PC-9 (cell line): ENCODE data around the gene AUTS2. TPM values are rescaled to one million over a fixed set of nuclear protein-coding genes. Genes with fewer than 3 reads are reported as not detected.

Experiments
- BruUV-seq: library from RNA; stranded (reverse); fragments of 400-500 nt; replicated peaks from 2 replicates; lab custom pipeline; 2021; lab: Mats Ljungman, UMichigan
- CTCF ChIA-PET: fragments of 300-600 bp; sonication (Branson Sonifier 250); formaldehyde crosslinking; loops from one replicate; lab custom pipeline; 2022; ENCODE audit warnings: antibody characterized with exemption; lab: Charles Lee
- POLR2A ChIA-PET: fragments of 300-600 bp; sonication (Branson Sonifier 250); formaldehyde crosslinking; loops from one replicate; lab custom pipeline; 2022; ENCODE audit warnings: antibody characterized with exemption; ENCODE audit not compliant: unreplicated experiment; lab: Charles Lee
- DNase-seq, 2 experiments: peaks; one replicate each; pipeline versions ENCODE4 v3.0.0 to v3.0.0-alpha.2; 2015 to 2022; ENCODE audit warnings: mixed read lengths in 1 of 2
- H2AFZ ChIP-seq: fragments of 200-600 bp; sonication (generic); 2 replicates; pipeline ENCODE4 v1.8.1; 2017; ENCODE audit warnings: antibody characterized with exemption
- H3F3A ChIP-seq: fragments of 200-600 bp; sonication (generic); 2 replicates; pipeline ENCODE4 v1.8.1; 2017; ENCODE audit warnings: antibody characterized with exemption, mild to moderate bottlenecking, low read depth; ENCODE audit not compliant: insufficient read depth
- H3K27ac ChIP-seq: fragments of 200-600 bp; sonication (generic); 2 replicates; pipeline ENCODE4 v1.6.1; 2016; ENCODE audit warnings: mixed run types
- H3K27me3 ChIP-seq: fragments of 200-600 bp; sonication (generic); 2 replicates; pipeline ENCODE4 v1.6.1; 2016; ENCODE audit warnings: low read depth, mixed run types; ENCODE audit not compliant: insufficient read depth
- H3K36me3 ChIP-seq: fragments of 200-600 bp; sonication (generic); 2 replicates; pipeline ENCODE4 v1.6.1; 2016; ENCODE audit warnings: low read depth, mixed run types
- H3K4me1 ChIP-seq: fragments of 200-600 bp; sonication (generic); replicated peaks from 2 replicates; pipeline ENCODE4 v1.6.1; 2016; ENCODE audit warnings: mixed run types; ENCODE audit not compliant: insufficient read depth
- H3K4me2 ChIP-seq: fragments of 200-600 bp; sonication (generic); 2 replicates; pipeline ENCODE4 v1.6.1; 2017; ENCODE audit warnings: mixed run types
- H3K4me3 ChIP-seq: fragments of 200-600 bp; sonication (generic); 2 replicates; pipeline ENCODE4 v1.6.1; 2016; ENCODE audit warnings: mixed run types
- H3K79me2 ChIP-seq: fragments of 200-600 bp; sonication (generic); 2 replicates; pipeline ENCODE4 v1.6.1; 2017; ENCODE audit warnings: low read depth, mixed run types
- H3K9me2 ChIP-seq: fragments of 200-600 bp; sonication (generic); 2 replicates; pipeline ENCODE4 v1.8.1; 2017; ENCODE audit warnings: mild to moderate bottlenecking; ENCODE audit not compliant: insufficient read depth
- H3K9me3 ChIP-seq: fragments of 200-600 bp; sonication (generic); 2 replicates; pipeline ENCODE4 v1.8.1; 2016; ENCODE audit warnings: low read depth; ENCODE audit not compliant: insufficient read depth
- H4K20me1 ChIP-seq: fragments of 200-600 bp; sonication (generic); 2 replicates; pipeline ENCODE4 v1.8.1; 2017; ENCODE audit not compliant: insufficient read depth
- CTCF ChIP-seq: fragments of 200-600 bp; sonication (generic); conservative IDR thresholded peaks from 2 replicates; pipeline ENCODE4 v1.6.1; 2017; ENCODE audit warnings: mixed run types, antibody characterized with exemption, mild to moderate bottlenecking, moderate library complexity
- EZH2 ChIP-seq: fragments of 200-600 bp; sonication (generic); IDR thresholded peaks from 2 replicates; pipeline ENCODE4 v1.8.0; 2017; ENCODE audit warnings: antibody characterized with exemption, low read depth
- intact Hi-C: fragments of 100-400 bp; cut with micrococcal nuclease; formaldehyde crosslinking; loops from one replicate; pipeline ENCODE4 v1.10.0; 2022; ENCODE audit not compliant: unreplicated experiment
- total RNA-seq: library from RNA; stranded (reverse); gene quantifications from 2 replicates; pipeline ENCODE4 v1.2.3, GENCODE V29; 2021

The AUTS2 gene
- total RNA-seq, 1 experiment from 2014 or later, result not detected

DNA sequence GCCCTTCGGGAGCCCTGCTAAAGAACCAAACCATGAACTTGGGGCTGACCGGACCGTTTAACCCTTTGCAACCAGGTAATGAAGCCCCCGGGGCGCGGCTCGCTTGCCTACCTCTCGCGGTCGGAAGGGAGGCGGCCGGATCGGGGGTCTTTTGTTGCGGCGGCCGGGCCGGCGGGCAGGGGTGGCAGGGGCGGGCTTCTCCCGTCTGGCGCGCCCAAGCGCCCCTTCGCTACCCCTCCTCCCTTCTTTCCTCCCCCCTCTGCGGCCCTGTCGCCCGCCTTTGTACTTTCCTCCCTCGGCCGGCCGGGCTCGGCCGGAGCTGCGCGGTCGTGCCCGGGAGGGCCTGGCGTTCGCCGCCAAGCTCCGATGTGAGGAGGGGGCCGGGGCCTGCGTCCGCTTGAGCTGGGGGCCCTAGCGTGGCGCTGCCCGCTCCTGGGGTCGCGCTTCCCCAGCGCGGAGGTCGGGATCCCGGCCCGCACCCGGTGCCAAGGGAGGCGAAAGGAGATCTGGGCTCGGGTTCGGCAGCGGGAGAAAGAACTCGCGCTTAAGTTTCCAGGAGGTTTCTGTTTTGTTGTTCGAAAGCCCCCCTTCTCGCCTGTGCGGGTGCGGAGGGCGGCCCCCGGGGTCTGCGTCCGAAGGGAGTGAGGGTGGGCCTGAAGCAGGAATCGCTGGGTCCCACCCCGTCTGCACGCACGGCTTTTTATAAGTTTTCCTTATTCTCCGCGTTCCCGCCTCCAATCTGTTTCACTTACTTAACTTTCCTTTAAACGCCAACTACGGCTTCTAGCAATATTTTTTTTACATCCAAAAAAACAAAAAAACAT, 1096.9 kb downstream of the AUTS2 start:
- Histone ChIP-seq H3K27me3 (peaks cover 8% of the 10 kb centered on the region), H3K9me3 (no peaks in the 10 kb centered on the region), H3F3A (no peaks in the 10 kb centered on the region), H3K4me2 (no peak overlapping the region), H3K9me2 (no peaks in the 10 kb centered on the region), H3K27ac (no peak overlapping the region), H3K4me1 (no peaks in the 10 kb centered on the region), H3K36me3 (no peaks in the 10 kb centered on the region), H3K4me3 (no peak overlapping the region), H4K20me1 (no peaks in the 10 kb centered on the region), H3K79me2 (no peaks in the 10 kb centered on the region), H2AFZ (no peak overlapping the region)
- CTCF ChIA-PET, result no interaction called here
- BruUV-seq, result no TSS peak
- TF ChIP-seq CTCF (no peak), EZH2 (no peak)
- intact Hi-C loops, result no loop called here
- POLR2A ChIA-PET, result no interaction called here
- no peak for DNase-seq

GRCh38 chr7:70695795-70696083, 1097.5 kb downstream of the AUTS2 start:
- Histone ChIP-seq H3K9me2 (no peaks in the 10 kb centered on the region), H3F3A (no peaks in the 10 kb centered on the region), H3K36me3 (no peaks in the 10 kb centered on the region), H3K27ac (no peak overlapping the region), H3K79me2 (no peaks in the 10 kb centered on the region), H3K4me1 (no peaks in the 10 kb centered on the region), H3K4me3 (no peak overlapping the region), H4K20me1 (no peaks in the 10 kb centered on the region), H3K4me2 (no peak overlapping the region), H3K27me3 (peaks cover 11% of the 10 kb centered on the region), H2AFZ (no peak overlapping the region), H3K9me3 (no peaks in the 10 kb centered on the region)
- ChIA-PET POLR2A (no interaction called here), CTCF (no interaction called here)
- intact Hi-C loops, result no loop called here
- TF ChIP-seq EZH2, result no peak
- no peak for TF ChIP-seq CTCF
- no TSS peak for BruUV-seq
- DNase-seq, result no peak

- no peak overlapping the region for H3K4me3 ChIP-seq
- ChIA-PET POLR2A (no interaction called here), CTCF (no interaction called here)
- BruUV-seq, result no TSS peak
- no peak overlapping the region for H3K4me2 ChIP-seq
- no peaks in the 10 kb centered on the region for H3K79me2 ChIP-seq
- no peaks in the 10 kb centered on the region for H3K36me3 ChIP-seq
- no peaks in the 10 kb centered on the region for H4K20me1 ChIP-seq
- no peaks in the 10 kb centered on the region for H3F3A ChIP-seq
- H2AFZ ChIP-seq, result no peak overlapping the region
- TF ChIP-seq CTCF, result no peak
- TF ChIP-seq EZH2, result no peak
- no peaks in the 10 kb centered on the region for H3K9me2 ChIP-seq
- DNase-seq, result no peak
- intact Hi-C loops, result no loop called here
- no peak overlapping the region for H3K27ac ChIP-seq
- H3K9me3 ChIP-seq, result no peaks in the 10 kb centered on the region
- H3K4me1 ChIP-seq, result no peaks in the 10 kb centered on the region
- H3K27me3 ChIP-seq, result peaks cover 16% of the 10 kb centered on the region
Observed at GRCh38 chr7:70696201-70696754, 1098.0 kb downstream of the AUTS2 start.
